ENCODE results near the gene GPR158. TPM values are rescaled to one million over a fixed set of nuclear protein-coding genes. Genes with fewer than 3 reads are reported as not detected.

GPR158 gene
- total RNA-seq, 2 experiments from 2014 or later: not detected

GRCh38 chr10:25209618-25210017 lies 34.8 kb downstream of the GPR158 start:
- Histone ChIP-seq H3K27ac (ENCODE audit: low read depth, low read length, poor library complexity, severe bottlenecking) (no peak overlapping the region), H3K4me3 (ENCODE audit: low read depth, low read length, poor library complexity, severe bottlenecking) (no peak overlapping the region), H3K9me2 (ENCODE audit: insufficient read depth, low read length) (no peaks in the 10 kb centered on the region), H3K36me3 (ENCODE audit: insufficient read depth, low read length) (no peaks in the 10 kb centered on the region), H4K20me1 (ENCODE audit: insufficient read depth, low read length) (no peaks in the 10 kb centered on the region), H2AFZ (ENCODE audit: low read length) (no peak overlapping the region), H3K9me3 (ENCODE audit: low read length) (no peaks in the 10 kb centered on the region), H3K79me2 (ENCODE audit: insufficient read depth, low read depth, low read length) (no peaks in the 10 kb centered on the region), H3K4me1 (ENCODE audit: insufficient read depth, low read length, poor library complexity, severe bottlenecking) (no peaks in the 10 kb centered on the region), H3K4me2 (ENCODE audit: low read length) (no peak overlapping the region)
- no TSS peak for BruUV-seq (replicated peaks)
- TF ChIP-seq CTCF (conservative IDR thresholded peaks at IDR 0.05; ENCODE audit: low read length) (no peak), EZH2phosphoT487 (IDR thresholded peaks at IDR 0.05; ENCODE audit: borderline replicate concordance, low read depth, low read length) (no peak)
- no peak for DNase-seq (ENCODE audit: low spot score)
- ChIA-PET CTCF (ENCODE audit: unreplicated experiment) (no interaction called here), POLR2A (interaction anchor here (0.6 kb wide), 2 partner anchors 493 to 591 kb away, joined by 3 read pairs; no protein-coding TSS in a partner anchor)
- intact Hi-C loops (cut with micrococcal nuclease; ENCODE audit: unreplicated experiment): no loop called here

- CTCF ChIA-PET (ENCODE audit: unreplicated experiment): no interaction called here
Observed at GRCh38 chr10:25210265-25210664, 35.5 kb downstream of the GPR158 start.

More at GRCh38 chr10:25210265-25210664, 35.5 kb downstream of the GPR158 start:
- no TSS peak for BruUV-seq (replicated peaks)
- H3K4me1 ChIP-seq (ENCODE audit: insufficient read depth, low read length, poor library complexity, severe bottlenecking): no peaks in the 10 kb centered on the region
- no peaks in the 10 kb centered on the region for H4K20me1 ChIP-seq (ENCODE audit: insufficient read depth, low read length)
- H3K9me3 ChIP-seq (ENCODE audit: low read length): no peaks in the 10 kb centered on the region
- no peak for DNase-seq (ENCODE audit: low spot score)
- TF ChIP-seq CTCF (conservative IDR thresholded peaks at IDR 0.05; ENCODE audit: low read length) (no peak), EZH2phosphoT487 (IDR thresholded peaks at IDR 0.05; ENCODE audit: borderline replicate concordance, low read depth, low read length) (no peak)
- no peaks in the 10 kb centered on the region for H3K79me2 ChIP-seq (ENCODE audit: insufficient read depth, low read depth, low read length)
- POLR2A ChIA-PET: no interaction called here
- no peak overlapping the region for H3K27ac ChIP-seq (ENCODE audit: low read depth, low read length, poor library complexity, severe bottlenecking)
- intact Hi-C loops (cut with micrococcal nuclease; ENCODE audit: unreplicated experiment): no loop called here
- H2AFZ ChIP-seq (ENCODE audit: low read length): no peak overlapping the region
- H3K9me2 ChIP-seq (ENCODE audit: insufficient read depth, low read length): no peaks in the 10 kb centered on the region
- no peak overlapping the region for H3K4me3 ChIP-seq (ENCODE audit: low read depth, low read length, poor library complexity, severe bottlenecking)
- H3K4me2 ChIP-seq (ENCODE audit: low read length): no peak overlapping the region
- no peaks in the 10 kb centered on the region for H3K36me3 ChIP-seq (ENCODE audit: insufficient read depth, low read length)

All from OCI-LY7 (cell line).